ENCODE results near the gene ELAC1. TPM values are rescaled to one million over a fixed set of nuclear protein-coding genes. Genes with fewer than 3 reads are reported as not detected.

Gene ELAC1
- total and polyA plus RNA-seq, 12 donors, result 2.6 to 6.7 (median 4.2) TPM

- ATAC-seq (peak in 1 of 8 donors; percentile 30), DNase-seq (no peak)
- no peak overlapping the region for H3K4me3 ChIP-seq
- no peaks in the 10 kb centered on the region for H3K9me3 ChIP-seq
- intact Hi-C loops (cut with DNase I), result no loop called here
- no peaks in the 10 kb centered on the region for H3K4me1 ChIP-seq
- TF ChIP-seq, protein P1, sequence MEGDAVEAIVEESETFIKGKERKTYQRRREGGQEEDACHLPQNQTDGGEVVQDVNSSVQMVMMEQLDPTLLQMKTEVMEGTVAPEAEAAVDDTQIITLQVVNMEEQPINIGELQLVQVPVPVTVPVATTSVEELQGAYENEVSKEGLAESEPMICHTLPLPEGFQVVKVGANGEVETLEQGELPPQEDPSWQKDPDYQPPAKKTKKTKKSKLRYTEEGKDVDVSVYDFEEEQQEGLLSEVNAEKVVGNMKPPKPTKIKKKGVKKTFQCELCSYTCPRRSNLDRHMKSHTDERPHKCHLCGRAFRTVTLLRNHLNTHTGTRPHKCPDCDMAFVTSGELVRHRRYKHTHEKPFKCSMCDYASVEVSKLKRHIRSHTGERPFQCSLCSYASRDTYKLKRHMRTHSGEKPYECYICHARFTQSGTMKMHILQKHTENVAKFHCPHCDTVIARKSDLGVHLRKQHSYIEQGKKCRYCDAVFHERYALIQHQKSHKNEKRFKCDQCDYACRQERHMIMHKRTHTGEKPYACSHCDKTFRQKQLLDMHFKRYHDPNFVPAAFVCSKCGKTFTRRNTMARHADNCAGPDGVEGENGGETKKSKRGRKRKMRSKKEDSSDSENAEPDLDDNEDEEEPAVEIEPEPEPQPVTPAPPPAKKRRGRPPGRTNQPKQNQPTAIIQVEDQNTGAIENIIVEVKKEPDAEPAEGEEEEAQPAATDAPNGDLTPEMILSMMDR (IDR thresholded peaks at IDR 0.05), result no peak
- peaks cover 0 to 12% (median 0%) of the 10 kb centered on the region in 9 donors for H3K36me3 ChIP-seq
- H3K27ac ChIP-seq, result no peak overlapping the region
- 75 to 79% methylated on average over 8 of the region's 8 CpGs for WGBS, 2 donors
- H3K27me3 ChIP-seq, result no peaks in the 10 kb centered on the region
Measured at GRCh38 chr18:51017140-51017879, 49.5 kb downstream of the ELAC1 start.

DNA sequence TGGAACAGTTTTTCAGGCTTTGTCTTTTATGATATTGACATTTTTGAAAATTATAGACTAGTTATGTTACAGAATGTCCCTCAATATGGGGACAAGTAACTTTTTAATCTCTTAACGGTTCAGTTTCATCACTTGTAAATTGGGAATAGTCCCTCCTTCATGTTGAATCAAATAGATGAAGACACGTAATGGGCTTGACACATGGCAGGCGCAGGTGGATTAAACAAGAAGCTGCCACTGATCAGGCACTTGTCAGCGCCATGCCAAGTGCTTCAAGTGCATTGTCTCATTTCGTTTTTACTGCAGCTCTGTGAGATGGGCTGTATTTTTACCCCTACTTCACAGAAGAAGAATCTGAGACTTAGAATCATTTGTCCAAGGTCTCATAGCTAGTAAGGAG is 52.7 kb downstream of the ELAC1 start:
- DNase-seq, result no peak
- intact Hi-C loops (cut with DNase I), result loop anchor here in 1 of 10 donors (10.0 kb wide), 1 partner anchor 146 kb away; the partner anchor contains the start of gene ME2
- Histone ChIP-seq H3K36me3 (peaks cover 0 to 29% (median 0%) of the 10 kb centered on the region in 9 donors), H3K27ac (no peak overlapping the region), H3K27me3 (no peaks in the 10 kb centered on the region), H3K9me3 (no peaks in the 10 kb centered on the region), H3K4me1 (peaks cover 0 to 5% (median 0%) of the 10 kb centered on the region in 9 donors), H3K4me3 (no peak overlapping the region)
- ATAC-seq, result peak in 1 of 8 donors; percentile 42
- TF ChIP-seq, protein P1 (IDR thresholded peaks at IDR 0.05), result no peak
- 52 to 58% methylated on average over 5 of the region's 5 CpGs for WGBS, 2 donors

DNA sequence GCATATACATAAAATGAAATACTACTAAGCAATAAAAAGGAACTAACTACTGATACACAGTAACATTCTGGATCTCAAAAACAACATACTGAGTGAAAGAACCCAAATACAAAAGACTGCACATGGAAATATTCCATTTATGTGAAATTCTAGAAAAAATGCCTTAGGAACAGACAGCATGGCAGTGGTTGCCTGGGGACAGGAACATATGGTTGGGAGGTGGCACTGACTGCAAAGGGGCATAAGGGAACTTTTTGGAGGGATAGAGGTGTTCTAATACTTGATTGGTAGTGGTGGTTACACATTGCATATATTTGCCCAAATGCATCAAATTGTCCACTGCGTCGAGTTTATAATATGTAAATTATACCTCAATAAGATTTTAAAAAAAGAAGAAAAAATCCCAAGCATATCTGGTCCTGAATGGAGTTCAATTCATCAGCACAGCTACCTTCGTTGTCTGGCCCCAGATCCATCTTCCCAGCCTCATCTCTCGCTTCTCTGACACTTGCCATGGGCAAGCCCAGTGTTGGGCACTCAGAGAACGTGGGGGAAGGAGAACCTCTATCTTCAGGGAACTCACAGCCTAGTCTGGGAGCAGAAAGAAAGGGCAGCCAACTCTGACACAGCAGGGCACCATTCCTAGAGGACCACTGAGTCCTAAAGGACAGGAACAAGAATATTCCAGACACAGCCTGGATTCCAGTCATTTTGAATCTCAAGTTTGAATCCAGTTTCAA is 53.6 kb downstream of the ELAC1 start:
- Histone ChIP-seq H3K27ac (no peak overlapping the region), H3K4me1 (peaks cover 0 to 13% (median 0%) of the 10 kb centered on the region in 9 donors), H3K27me3 (no peaks in the 10 kb centered on the region), H3K36me3 (peaks cover 0 to 38% (median 6%) of the 10 kb centered on the region in 9 donors), H3K9me3 (no peaks in the 10 kb centered on the region), H3K4me3 (no peak overlapping the region)
- intact Hi-C loops (cut with DNase I), result loop anchor here in 1 of 10 donors (10.0 kb wide), 1 partner anchor 147 kb away; the partner anchor contains the start of gene ME2
- TF ChIP-seq, protein P1 (IDR thresholded peaks at IDR 0.05), result no peak
- DNase-seq, result no peak
- no peak for ATAC-seq
- WGBS, 2 donors, result 91 to 94% methylated on average over 5 of the region's 5 CpGs

DNA sequence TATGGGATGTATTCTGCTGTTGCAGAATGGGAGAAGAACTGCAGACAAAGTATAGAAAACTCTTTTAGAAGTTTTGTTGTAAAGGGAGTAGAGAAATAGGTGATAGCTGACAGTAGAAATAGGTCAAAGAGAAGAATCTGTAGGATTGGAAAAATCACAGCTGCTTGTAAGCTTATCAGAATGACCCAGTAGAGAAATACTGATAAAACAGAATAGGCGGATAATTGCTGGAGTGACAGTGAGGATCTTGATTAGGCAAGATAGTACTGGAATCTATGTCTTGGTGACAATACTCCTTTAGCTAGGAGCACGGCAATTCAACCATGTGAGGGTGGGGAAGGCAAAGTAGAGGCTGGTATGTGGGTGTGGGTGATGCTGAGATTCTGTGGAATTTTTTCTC is 57.7 kb downstream of the ELAC1 start:
- TF ChIP-seq, protein P1 (IDR thresholded peaks at IDR 0.05), result no peak
- DNase-seq, result no peak
- no peak overlapping the region for H3K27ac ChIP-seq
- WGBS, 2 donors, result 81 to 84% methylated on average over 2 of the region's 2 CpGs
- no peaks in the 10 kb centered on the region for H3K27me3 ChIP-seq
- peaks cover 0 to 31% (median 3%) of the 10 kb centered on the region in 9 donors for H3K36me3 ChIP-seq
- intact Hi-C loops (cut with DNase I), result loop anchor here in 2 of 10 donors (5.0 to 10.0 kb wide), 2 partner anchors 58 to 151 kb away; partner anchors contain the start of genes ELAC1 (in 1 of the 2) and ME2 (in 1 of the 2)
- ATAC-seq, result no peak
- H3K4me3 ChIP-seq, result no peak overlapping the region
- peaks cover 0 to 47% (median 19%) of the 10 kb centered on the region in 9 donors for H3K4me1 ChIP-seq
- no peaks in the 10 kb centered on the region for H3K9me3 ChIP-seq

Measured in heart right ventricle (tissue), 16 donors.